ENCODE data around the gene SMAP1. TPM values are rescaled to one million over a fixed set of nuclear protein-coding genes. Genes with fewer than 3 reads are reported as not detected.

SMAP1 gene
- total RNA-seq, 4 donors from 2014 or later: 29.4 to 36.6 (median 35.8) TPM

- in situ Hi-C loops (cut with MboI; ENCODE audit: low sequenced_read_pairs in 4 of 4): loop anchor here in 1 of 4 donors (25.0 kb wide), 1 partner anchor 745 kb away; no protein-coding TSS in a partner anchor
- DNase-seq (no peak), ATAC-seq (peak; percentile 2 to 5)
- peak overlapping the region; percentile 77 to 95 (median 94) for H3K4me3 ChIP-seq
- no peaks in the 10 kb centered on the region for H3K36me3 ChIP-seq
- intact Hi-C loops (cut with DNase I; ENCODE audit: low total_unique reads): loop anchor here (2.0 to 5.0 kb wide), 2 partner anchors 115 to 870 kb away; partner anchors contain the start of gene LMBRD1
- peak overlapping the region; percentile 91 to 99 (median 97) for H3K27ac ChIP-seq
- TF ChIP-seq, protein P1, sequence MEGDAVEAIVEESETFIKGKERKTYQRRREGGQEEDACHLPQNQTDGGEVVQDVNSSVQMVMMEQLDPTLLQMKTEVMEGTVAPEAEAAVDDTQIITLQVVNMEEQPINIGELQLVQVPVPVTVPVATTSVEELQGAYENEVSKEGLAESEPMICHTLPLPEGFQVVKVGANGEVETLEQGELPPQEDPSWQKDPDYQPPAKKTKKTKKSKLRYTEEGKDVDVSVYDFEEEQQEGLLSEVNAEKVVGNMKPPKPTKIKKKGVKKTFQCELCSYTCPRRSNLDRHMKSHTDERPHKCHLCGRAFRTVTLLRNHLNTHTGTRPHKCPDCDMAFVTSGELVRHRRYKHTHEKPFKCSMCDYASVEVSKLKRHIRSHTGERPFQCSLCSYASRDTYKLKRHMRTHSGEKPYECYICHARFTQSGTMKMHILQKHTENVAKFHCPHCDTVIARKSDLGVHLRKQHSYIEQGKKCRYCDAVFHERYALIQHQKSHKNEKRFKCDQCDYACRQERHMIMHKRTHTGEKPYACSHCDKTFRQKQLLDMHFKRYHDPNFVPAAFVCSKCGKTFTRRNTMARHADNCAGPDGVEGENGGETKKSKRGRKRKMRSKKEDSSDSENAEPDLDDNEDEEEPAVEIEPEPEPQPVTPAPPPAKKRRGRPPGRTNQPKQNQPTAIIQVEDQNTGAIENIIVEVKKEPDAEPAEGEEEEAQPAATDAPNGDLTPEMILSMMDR (IDR thresholded peaks at IDR 0.05 in 4 of 5, conservative IDR thresholded peaks at IDR 0.05 in 1 of 5): no peak
- TF ChIP-seq POLR2A (IDR thresholded peaks at IDR 0.05): no peak
- no peaks in the 10 kb centered on the region for H3K9me3 ChIP-seq
- peaks cover 41 to 57% of the 10 kb centered on the region in 2 donors for H3K4me1 ChIP-seq
- H3K27me3 ChIP-seq: no peaks in the 10 kb centered on the region
These were observed 400 bp upstream of the SMAP1 start for GRCh38 chr6:70667256-70667710.

- H3K27me3 ChIP-seq: no peaks in the 10 kb centered on the region
- H3K9me3 ChIP-seq: no peaks in the 10 kb centered on the region
- TF ChIP-seq, protein P1 (IDR thresholded peaks at IDR 0.05 in 4 of 5, conservative IDR thresholded peaks at IDR 0.05 in 1 of 5): no peak
- no peak for TF ChIP-seq POLR2A (IDR thresholded peaks at IDR 0.05)
- H3K36me3 ChIP-seq: no peaks in the 10 kb centered on the region
- intact Hi-C loops (cut with DNase I; ENCODE audit: low total_unique reads) (loop anchor here (1.0 to 5.0 kb wide), 3 partner anchors 16 to 255 kb away; partner anchors contain the start of gene FAM135A), in situ Hi-C loops (cut with MboI; ENCODE audit: low sequenced_read_pairs in 4 of 4) (loop anchor here in 1 of 4 donors (25.0 kb wide), 1 partner anchor 744 kb away; no protein-coding TSS in a partner anchor)
- DNase-seq (no peak), ATAC-seq (peak in 1 of 2 donors; percentile 41)
- H3K4me3 ChIP-seq: peak overlapping the region; percentile 77 to 95 (median 94)
- H3K27ac ChIP-seq: peak overlapping the region; percentile 91 to 99 (median 97)
- H3K4me1 ChIP-seq: peaks cover 52 to 68% of the 10 kb centered on the region in 2 donors
These were observed 773 bp downstream of the SMAP1 start for GRCh38 chr6:70668499-70668812.

- Histone ChIP-seq H3K9me3 (no peaks in the 10 kb centered on the region), H3K4me1 (peaks cover 54 to 64% of the 10 kb centered on the region in 2 donors), H3K4me3 (peak overlapping the region; percentile 77 to 95 (median 94)), H3K36me3 (no peaks in the 10 kb centered on the region), H3K27me3 (no peaks in the 10 kb centered on the region), H3K27ac (peak overlapping the region; percentile 91 to 99 (median 97))
- DNase-seq (no peak), ATAC-seq (peak in 1 of 2 donors; percentile 30)
- no peak for TF ChIP-seq POLR2A (IDR thresholded peaks at IDR 0.05)
- TF ChIP-seq, protein P1 (IDR thresholded peaks at IDR 0.05 in 4 of 5, conservative IDR thresholded peaks at IDR 0.05 in 1 of 5): no peak
- in situ Hi-C loops (cut with MboI; ENCODE audit: low sequenced_read_pairs in 4 of 4) (loop anchor here in 1 of 4 donors (25.0 kb wide), 1 partner anchor 743 kb away; no protein-coding TSS in a partner anchor), intact Hi-C loops (cut with DNase I; ENCODE audit: low total_unique reads) (loop anchor here (2.0 to 5.0 kb wide), 2 partner anchors 16 to 117 kb away; no protein-coding TSS in a partner anchor)
These were observed 1.4 kb downstream of the SMAP1 start for GRCh38 chr6:70669133-70669532.

DNA sequence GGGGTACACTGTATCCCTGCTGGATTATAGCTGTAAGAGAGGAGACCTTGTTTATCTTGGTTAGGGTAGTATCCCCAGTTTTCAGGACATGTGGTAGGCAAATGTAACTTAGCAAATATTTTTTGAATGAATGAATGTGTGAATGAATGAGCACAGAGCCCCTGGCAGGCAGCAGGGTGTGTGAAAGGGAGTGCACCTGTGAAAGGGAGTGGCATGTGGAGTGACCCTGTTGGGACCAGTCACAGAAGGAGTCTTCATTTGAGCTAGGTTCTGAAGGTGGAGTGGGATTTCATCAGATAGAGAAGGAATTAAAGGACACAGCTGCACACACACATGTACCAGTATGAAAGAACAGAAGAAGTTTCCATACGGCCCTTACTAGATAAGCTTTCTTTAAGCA lies 4.9 kb downstream of the SMAP1 start:
- no peak for ATAC-seq
- TF ChIP-seq, protein P1 (IDR thresholded peaks at IDR 0.05 in 4 of 5, conservative IDR thresholded peaks at IDR 0.05 in 1 of 5): no peak
- TF ChIP-seq POLR2A (IDR thresholded peaks at IDR 0.05): no peak
- H3K4me1 ChIP-seq: peaks cover 51 to 55% of the 10 kb centered on the region in 2 donors
- DNase-seq: no peak
- H3K4me3 ChIP-seq: no peak overlapping the region
- intact Hi-C loops (cut with DNase I; ENCODE audit: low total_unique reads): no loop called here
- H3K9me3 ChIP-seq: no peaks in the 10 kb centered on the region
- H3K27me3 ChIP-seq: no peaks in the 10 kb centered on the region
- in situ Hi-C loops (cut with MboI; ENCODE audit: low sequenced_read_pairs in 4 of 4): loop anchor here in 2 of 4 donors (10.0 to 25.0 kb wide), 2 partner anchors 118 to 740 kb away; no protein-coding TSS in a partner anchor
- H3K27ac ChIP-seq: peak overlapping the region in 3 of 4 donors; percentile 42 to 54 (median 48)
- no peaks in the 10 kb centered on the region for H3K36me3 ChIP-seq
